Measurements from ENCODE around the gene C2orf42.
"Not testable (repeated sequence)": the region's sequence is repeated elsewhere in the genome, so short reads cannot be mapped to it uniquely, and the experiment has no call there.

The C2orf42 gene

DNA sequence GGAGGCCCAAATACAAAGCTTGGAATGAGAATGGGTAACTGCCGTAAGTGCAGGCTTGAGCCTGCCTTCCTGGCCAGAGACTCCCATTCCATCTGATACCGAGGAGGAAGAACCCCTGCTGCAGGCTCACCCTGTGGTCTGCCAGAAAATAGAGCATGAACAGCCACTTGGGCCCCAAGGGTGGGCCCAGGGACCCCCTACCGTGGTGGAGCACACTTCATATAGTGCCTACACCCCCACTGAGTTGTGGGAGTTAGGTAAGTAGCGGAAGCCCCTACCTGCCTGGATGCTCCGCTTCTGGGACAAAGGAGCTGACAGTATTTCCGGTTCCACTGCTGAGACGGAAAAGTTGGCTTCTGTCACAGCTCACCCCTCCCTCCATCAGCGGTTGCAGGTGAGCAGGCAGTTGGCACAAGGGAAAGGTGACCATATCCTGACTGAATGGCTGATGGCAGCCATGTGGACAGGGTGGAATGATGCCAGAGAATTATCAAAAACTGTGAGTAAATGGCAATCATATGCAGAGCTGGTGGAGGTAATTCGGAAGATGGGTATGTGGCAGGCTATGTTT, 11.5 kb upstream of the C2orf42 start:
- no peak overlapping the region for H3K4me3 ChIP-seq (ENCODE audit: low read depth in 1 of 2, low read length in 2 of 2)
- no peaks in the 10 kb centered on the region for H3K4me1 ChIP-seq (ENCODE audit: control insufficient read depth in 1 of 2, insufficient read depth in 2 of 2, low read length in 2 of 2)
- no peaks in the 10 kb centered on the region for H3K36me3 ChIP-seq (ENCODE audit: control insufficient read depth in 1 of 2, insufficient read depth in 2 of 2, low read length in 2 of 2)
- no peak overlapping the region for H3K27ac ChIP-seq (ENCODE audit: low read length)
- H3K27me3 ChIP-seq (ENCODE audit: low read depth, low read length): no peaks in the 10 kb centered on the region
- no peaks in the 10 kb centered on the region for H3K9me3 ChIP-seq (ENCODE audit: control insufficient read depth in 1 of 2, low read length in 2 of 2)

DNA sequence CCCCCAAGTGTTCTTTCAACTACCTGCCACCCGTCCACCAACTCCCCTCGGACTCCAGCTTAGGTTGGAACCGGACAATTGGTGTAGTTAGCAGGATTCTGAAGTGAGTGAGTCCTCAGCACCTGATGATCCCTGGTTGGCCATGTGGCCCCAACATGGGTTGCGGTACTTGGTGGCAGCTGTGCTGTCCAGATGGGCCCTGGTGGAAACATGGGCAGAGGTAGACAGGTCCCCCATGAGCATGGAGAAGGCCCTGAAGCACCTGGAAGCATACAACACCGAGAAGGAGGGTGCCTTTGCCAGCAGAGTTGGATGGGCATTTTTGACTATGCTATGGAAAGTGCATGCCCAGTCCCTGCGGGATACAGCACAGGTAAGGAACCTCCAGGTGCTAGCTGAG, 11.0 kb upstream of the C2orf42 start:
- Histone ChIP-seq H3K27ac (ENCODE audit: low read length) (no peak overlapping the region), H3K36me3 (ENCODE audit: control insufficient read depth in 1 of 2, insufficient read depth in 2 of 2, low read length in 2 of 2) (no peaks in the 10 kb centered on the region), H3K9me3 (ENCODE audit: control insufficient read depth in 1 of 2, low read length in 2 of 2) (no peaks in the 10 kb centered on the region), H3K27me3 (ENCODE audit: low read depth, low read length) (no peaks in the 10 kb centered on the region), H3K4me1 (ENCODE audit: control insufficient read depth in 1 of 2, insufficient read depth in 2 of 2, low read length in 2 of 2) (no peaks in the 10 kb centered on the region), H3K4me3 (ENCODE audit: low read depth in 1 of 2, low read length in 2 of 2) (no peak overlapping the region)

DNA sequence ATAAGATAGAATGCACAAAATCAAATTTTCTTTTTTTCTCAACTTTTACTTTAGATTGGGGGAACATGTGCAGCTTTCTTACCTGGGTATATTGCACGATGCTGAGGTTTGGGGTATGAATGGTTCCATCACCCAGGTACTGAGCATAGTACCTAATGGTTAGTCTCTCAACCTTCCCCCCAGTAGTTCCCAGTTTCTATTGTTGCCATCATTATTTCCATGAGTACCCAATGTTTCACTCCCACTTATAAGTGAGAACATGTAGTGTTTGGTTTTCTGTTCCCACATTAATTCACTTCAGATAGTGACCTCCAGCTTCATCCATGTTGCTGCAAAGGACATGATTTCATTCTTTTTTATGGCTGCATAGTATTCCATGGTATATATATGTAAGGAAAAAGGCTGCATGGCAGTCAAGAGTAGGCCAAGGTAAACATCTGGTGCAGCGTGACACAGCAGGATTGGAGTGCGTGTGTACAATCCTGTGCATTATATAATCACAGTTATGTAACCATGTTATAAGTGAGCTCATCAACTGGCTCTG, 10.5 kb upstream of the C2orf42 start:
- H3K27ac ChIP-seq (ENCODE audit: low read length): no peak overlapping the region
- H3K27me3 ChIP-seq (ENCODE audit: low read depth, low read length): no peaks in the 10 kb centered on the region
- no peaks in the 10 kb centered on the region for H3K36me3 ChIP-seq (ENCODE audit: control insufficient read depth in 1 of 2, insufficient read depth in 2 of 2, low read length in 2 of 2)
- H3K9me3 ChIP-seq (ENCODE audit: control insufficient read depth in 1 of 2, low read length in 2 of 2): no peaks in the 10 kb centered on the region
- no peaks in the 10 kb centered on the region for H3K4me1 ChIP-seq (ENCODE audit: control insufficient read depth in 1 of 2, insufficient read depth in 2 of 2, low read length in 2 of 2)
- H3K4me3 ChIP-seq (ENCODE audit: low read depth in 1 of 2, low read length in 2 of 2): no peak overlapping the region

DNA sequence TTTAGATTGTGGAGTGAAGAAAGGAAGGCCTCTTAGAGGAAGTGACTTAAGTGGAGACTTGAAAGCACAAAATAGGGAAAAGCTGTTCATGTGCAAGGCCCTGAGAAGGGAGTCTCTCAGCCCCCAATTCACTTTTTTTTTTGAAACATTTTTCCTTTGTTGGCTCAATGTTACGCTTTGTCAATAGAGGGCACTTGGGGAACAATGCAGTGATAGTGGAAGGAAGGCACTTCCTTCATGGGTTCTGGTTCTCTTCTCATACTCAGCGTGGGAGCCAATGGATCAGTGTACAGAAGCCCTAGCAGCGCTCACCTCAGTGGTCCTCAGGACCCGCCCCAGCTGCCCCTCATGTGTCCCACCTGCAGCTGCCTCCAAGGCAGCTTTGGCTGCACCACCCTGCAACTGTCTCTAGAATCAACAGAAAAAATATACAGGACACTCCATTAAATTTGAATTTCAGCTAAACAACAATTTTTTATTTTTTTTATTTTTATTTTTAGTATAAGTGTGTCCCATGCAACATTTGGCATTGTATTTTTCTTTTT, 8.6 kb upstream of the C2orf42 start:
- H3K27me3 ChIP-seq (ENCODE audit: low read depth, low read length): no peaks in the 10 kb centered on the region
- H3K4me3 ChIP-seq (ENCODE audit: low read depth in 1 of 2, low read length in 2 of 2): no peak overlapping the region
- H3K27ac ChIP-seq (ENCODE audit: low read length): no peak overlapping the region
- H3K9me3 ChIP-seq (ENCODE audit: control insufficient read depth in 1 of 2, low read length in 2 of 2): no peaks in the 10 kb centered on the region
- no peaks in the 10 kb centered on the region for H3K36me3 ChIP-seq (ENCODE audit: control insufficient read depth in 1 of 2, insufficient read depth in 2 of 2, low read length in 2 of 2)
- H3K4me1 ChIP-seq (ENCODE audit: control insufficient read depth in 1 of 2, insufficient read depth in 2 of 2, low read length in 2 of 2): no peaks in the 10 kb centered on the region

DNA sequence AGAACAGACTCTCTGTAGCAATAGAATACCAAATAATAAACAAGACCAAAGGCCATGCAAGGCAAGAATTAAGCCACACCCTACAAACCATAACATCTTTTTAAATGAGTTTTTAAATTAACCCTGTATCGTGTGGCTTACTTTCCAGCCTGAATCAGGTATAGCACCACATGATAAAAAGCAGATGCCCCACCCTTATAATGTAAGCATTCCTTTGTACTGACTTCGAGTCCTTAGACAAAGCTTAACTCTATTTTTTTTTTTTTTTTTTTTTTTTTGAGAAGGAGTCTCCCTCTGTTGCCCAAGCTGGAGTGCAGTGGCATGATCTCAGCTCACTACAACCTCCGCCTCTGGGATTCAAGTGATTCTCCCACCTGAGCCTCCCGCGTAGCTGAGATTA, 1.7 kb upstream of the C2orf42 start:
- peaks cover 0 to 6% of the 10 kb centered on the region in 2 donors for H3K4me1 ChIP-seq (ENCODE audit: control insufficient read depth in 1 of 2, insufficient read depth in 2 of 2, low read length in 2 of 2)

DNA sequence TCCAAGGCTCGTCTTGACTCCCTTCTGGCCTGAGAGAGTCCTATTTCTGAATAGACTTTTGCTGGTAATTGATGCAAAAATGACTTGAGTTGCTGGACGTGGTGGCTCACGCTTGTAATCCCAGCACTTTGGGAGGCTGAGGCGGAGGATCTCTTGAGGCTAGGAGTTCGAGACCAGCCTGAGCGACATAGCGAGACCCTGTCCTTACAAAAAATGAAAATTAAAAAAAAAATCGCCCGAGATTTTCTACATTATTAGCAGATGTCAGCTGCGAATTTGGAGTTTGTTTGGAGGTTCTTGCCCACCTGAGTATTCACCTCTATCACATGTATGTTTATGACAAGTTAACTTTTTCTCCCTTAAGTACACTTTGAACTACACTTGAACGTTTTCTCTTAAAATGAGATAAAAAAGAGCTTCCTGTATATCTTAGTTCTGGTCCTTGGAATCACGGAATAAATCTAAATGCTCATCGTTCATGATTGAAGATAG, 471 bp upstream of the C2orf42 start:
- peaks cover 0 to 6% of the 10 kb centered on the region in 2 donors for H3K4me1 ChIP-seq (ENCODE audit: control insufficient read depth in 1 of 2, insufficient read depth in 2 of 2, low read length in 2 of 2)

More for the DNA sequence above, 1.7 kb upstream of the C2orf42 start:
- Histone ChIP-seq H3K27ac (ENCODE audit: low read length) (no peak overlapping the region), H3K9me3 (ENCODE audit: control insufficient read depth in 1 of 2, low read length in 2 of 2) (no peaks in the 10 kb centered on the region), H3K27me3 (ENCODE audit: low read depth, low read length) (no peaks in the 10 kb centered on the region), H3K4me3 (ENCODE audit: low read depth in 1 of 2, low read length in 2 of 2) (no peak overlapping the region), H3K36me3 (ENCODE audit: control insufficient read depth in 1 of 2, insufficient read depth in 2 of 2, low read length in 2 of 2) (no peaks in the 10 kb centered on the region)

DNA sequence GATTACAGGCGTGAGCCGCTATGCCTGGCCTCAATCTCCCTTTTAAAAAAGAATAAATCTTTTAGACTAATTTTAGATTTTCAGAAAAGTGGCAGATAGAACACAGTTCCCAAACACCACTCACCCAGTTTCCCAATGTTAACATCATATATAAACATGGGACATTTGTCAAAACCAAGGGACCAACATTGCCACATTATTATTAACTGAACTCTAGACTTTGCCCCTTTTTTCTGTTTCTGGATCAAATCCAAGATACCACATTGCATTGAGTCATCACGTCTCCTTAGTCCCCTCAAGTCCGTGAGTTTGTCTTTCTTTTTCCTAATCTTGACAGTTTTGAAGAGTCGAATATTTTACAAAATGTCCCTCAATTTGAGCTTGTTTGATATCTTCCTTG, 2.4 kb downstream of the C2orf42 start:
- Histone ChIP-seq H3K36me3 (ENCODE audit: control insufficient read depth in 1 of 2, insufficient read depth in 2 of 2, low read length in 2 of 2) (no peaks in the 10 kb centered on the region), H3K9me3 (ENCODE audit: control insufficient read depth in 1 of 2, low read length in 2 of 2) (no peaks in the 10 kb centered on the region), H3K4me1 (ENCODE audit: control insufficient read depth in 1 of 2, insufficient read depth in 2 of 2, low read length in 2 of 2) (peaks cover 0 to 6% of the 10 kb centered on the region in 2 donors), H3K27me3 (ENCODE audit: low read depth, low read length) (no peaks in the 10 kb centered on the region), H3K27ac (ENCODE audit: low read length) (no peak overlapping the region), H3K4me3 (ENCODE audit: low read depth in 1 of 2, low read length in 2 of 2) (no peak overlapping the region)

More for the DNA sequence above, 471 bp upstream of the C2orf42 start:
- peak overlapping the region; percentile 79 to 81 for H3K4me3 ChIP-seq (ENCODE audit: low read depth in 1 of 2, low read length in 2 of 2)
- H3K27ac ChIP-seq (ENCODE audit: low read length): peak overlapping the region; percentile 92
- no peaks in the 10 kb centered on the region for H3K9me3 ChIP-seq (ENCODE audit: control insufficient read depth in 1 of 2, low read length in 2 of 2)
- H3K27me3 ChIP-seq (ENCODE audit: low read depth, low read length): no peaks in the 10 kb centered on the region
- H3K36me3 ChIP-seq (ENCODE audit: control insufficient read depth in 1 of 2, insufficient read depth in 2 of 2, low read length in 2 of 2): no peaks in the 10 kb centered on the region

DNA sequence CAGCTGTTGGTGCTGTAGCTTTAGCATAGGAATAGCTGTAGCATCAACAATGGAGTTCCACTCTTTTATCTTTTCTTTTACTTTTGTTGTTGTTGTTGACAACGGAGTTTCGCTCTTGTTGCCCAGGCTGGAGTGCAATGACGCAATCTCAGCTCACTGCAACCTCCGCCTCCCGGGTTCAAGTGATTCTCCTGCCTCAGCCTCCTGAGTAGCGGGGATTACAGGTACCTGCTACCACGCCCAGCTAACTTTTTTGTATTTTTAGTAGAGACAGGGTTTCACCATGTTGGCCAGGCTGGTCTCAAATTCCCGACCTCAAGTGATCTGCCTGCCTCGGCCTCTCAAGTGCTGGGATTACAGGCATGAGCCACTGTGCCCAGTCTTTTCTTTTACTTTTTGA, 3.6 kb downstream of the C2orf42 start:
- H3K4me3 ChIP-seq (ENCODE audit: low read depth in 1 of 2, low read length in 2 of 2); H3K9me3 ChIP-seq (ENCODE audit: control insufficient read depth in 1 of 2, low read length in 2 of 2); H3K27ac ChIP-seq (ENCODE audit: low read length); H3K36me3 ChIP-seq (ENCODE audit: control insufficient read depth in 1 of 2, insufficient read depth in 2 of 2, low read length in 2 of 2); H3K27me3 ChIP-seq (ENCODE audit: low read depth, low read length); H3K4me1 ChIP-seq (ENCODE audit: control insufficient read depth in 1 of 2, insufficient read depth in 2 of 2, low read length in 2 of 2): not testable (repeated sequence)

DNA sequence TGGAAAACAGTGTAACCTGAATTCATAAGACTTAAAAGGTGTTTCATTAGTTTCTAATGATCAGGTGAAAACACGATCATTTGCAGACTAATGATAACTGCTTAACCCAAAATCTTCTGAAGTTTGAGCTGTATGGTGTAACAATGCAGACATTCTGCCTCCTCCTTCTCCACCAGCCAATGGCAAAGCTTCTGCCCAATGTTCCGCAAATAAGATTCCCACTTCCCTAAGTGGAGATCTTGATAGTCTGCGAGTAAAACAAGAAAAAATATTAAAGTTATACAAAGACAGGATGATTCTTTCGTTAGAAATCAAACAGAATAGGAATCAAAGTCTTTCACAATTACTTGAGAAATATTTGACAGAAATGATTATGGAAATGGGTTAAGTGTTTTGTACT, 8.1 kb downstream of the C2orf42 start:
- no peak overlapping the region for H3K27ac ChIP-seq (ENCODE audit: low read length)
- no peaks in the 10 kb centered on the region for H3K9me3 ChIP-seq (ENCODE audit: control insufficient read depth in 1 of 2, low read length in 2 of 2)
- H3K27me3 ChIP-seq (ENCODE audit: low read depth, low read length): no peaks in the 10 kb centered on the region
- H3K4me3 ChIP-seq (ENCODE audit: low read depth in 1 of 2, low read length in 2 of 2): no peak overlapping the region
- peaks cover under 1 to 32% of the 10 kb centered on the region in 2 donors for H3K36me3 ChIP-seq (ENCODE audit: control insufficient read depth in 1 of 2, insufficient read depth in 2 of 2, low read length in 2 of 2)
- H3K4me1 ChIP-seq (ENCODE audit: control insufficient read depth in 1 of 2, insufficient read depth in 2 of 2, low read length in 2 of 2): no peaks in the 10 kb centered on the region

DNA sequence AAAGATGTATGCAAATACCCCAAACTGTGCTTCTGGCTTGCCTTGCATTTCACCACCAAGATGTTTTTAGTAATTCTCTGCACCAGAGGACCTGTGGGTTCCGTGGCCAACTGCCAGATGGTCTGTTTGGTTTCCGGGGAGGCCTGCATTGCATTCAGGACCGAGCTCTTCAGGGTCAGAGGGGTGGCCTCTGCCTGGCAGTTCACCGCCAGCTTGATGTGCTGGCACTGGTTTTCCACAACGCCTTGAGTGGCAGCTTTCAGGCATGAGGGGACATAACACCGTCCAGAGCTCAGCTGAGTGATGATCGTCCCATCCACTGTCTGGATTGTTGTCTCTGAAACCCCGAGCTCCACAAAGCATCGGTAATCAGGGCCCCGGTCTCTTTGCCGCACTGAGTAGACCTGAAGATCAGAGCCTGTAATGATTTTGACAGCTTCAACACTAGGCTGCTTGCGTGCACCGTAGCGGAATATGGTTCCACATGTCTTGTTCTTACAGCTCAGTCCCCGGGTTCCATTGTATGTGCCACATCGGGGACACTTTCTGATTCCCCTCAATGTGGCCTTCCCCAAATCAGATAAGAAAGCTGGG, 9.4 kb downstream of the C2orf42 start:
- H3K4me1 ChIP-seq (ENCODE audit: control insufficient read depth in 1 of 2, insufficient read depth in 2 of 2, low read length in 2 of 2): no peaks in the 10 kb centered on the region
- no peak overlapping the region for H3K27ac ChIP-seq (ENCODE audit: low read length)
- no peak overlapping the region for H3K4me3 ChIP-seq (ENCODE audit: low read depth in 1 of 2, low read length in 2 of 2)
- H3K27me3 ChIP-seq (ENCODE audit: low read depth, low read length): no peaks in the 10 kb centered on the region
- peaks cover 5 to 35% of the 10 kb centered on the region in 2 donors for H3K36me3 ChIP-seq (ENCODE audit: control insufficient read depth in 1 of 2, insufficient read depth in 2 of 2, low read length in 2 of 2)
- H3K9me3 ChIP-seq (ENCODE audit: control insufficient read depth in 1 of 2, low read length in 2 of 2): no peaks in the 10 kb centered on the region

DNA sequence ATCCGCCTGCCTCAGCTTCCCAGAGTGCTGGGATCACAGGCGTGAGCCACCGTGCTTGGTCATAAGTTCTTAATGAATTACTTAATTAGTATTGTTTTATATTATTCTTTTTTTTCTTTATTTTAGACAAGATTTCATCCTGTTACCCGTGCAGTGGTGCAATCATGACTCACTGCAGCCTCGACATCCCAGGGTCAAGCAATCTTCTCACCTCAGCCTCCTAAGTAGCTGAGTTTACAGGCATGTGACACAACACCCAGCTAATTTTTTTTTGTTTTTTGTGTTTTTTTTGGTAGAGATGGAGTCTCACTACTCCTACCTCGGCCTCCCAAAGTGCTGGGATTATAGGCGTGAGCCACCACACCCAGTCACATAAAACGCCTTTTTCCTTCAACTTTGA, 17.3 kb downstream of the C2orf42 start:
- Histone ChIP-seq H3K36me3 (ENCODE audit: control insufficient read depth in 1 of 2, insufficient read depth in 2 of 2, low read length in 2 of 2) (peaks cover 24 to 34% of the 10 kb centered on the region in 2 donors), H3K9me3 (ENCODE audit: control insufficient read depth in 1 of 2, low read length in 2 of 2) (no peaks in the 10 kb centered on the region), H3K27me3 (ENCODE audit: low read depth, low read length) (no peaks in the 10 kb centered on the region), H3K27ac (ENCODE audit: low read length) (no peak overlapping the region), H3K4me1 (ENCODE audit: control insufficient read depth in 1 of 2, insufficient read depth in 2 of 2, low read length in 2 of 2) (no peaks in the 10 kb centered on the region), H3K4me3 (ENCODE audit: low read depth in 1 of 2, low read length in 2 of 2) (no peak overlapping the region)
